Measurements from ENCODE around the gene ABCB10.

DNA sequence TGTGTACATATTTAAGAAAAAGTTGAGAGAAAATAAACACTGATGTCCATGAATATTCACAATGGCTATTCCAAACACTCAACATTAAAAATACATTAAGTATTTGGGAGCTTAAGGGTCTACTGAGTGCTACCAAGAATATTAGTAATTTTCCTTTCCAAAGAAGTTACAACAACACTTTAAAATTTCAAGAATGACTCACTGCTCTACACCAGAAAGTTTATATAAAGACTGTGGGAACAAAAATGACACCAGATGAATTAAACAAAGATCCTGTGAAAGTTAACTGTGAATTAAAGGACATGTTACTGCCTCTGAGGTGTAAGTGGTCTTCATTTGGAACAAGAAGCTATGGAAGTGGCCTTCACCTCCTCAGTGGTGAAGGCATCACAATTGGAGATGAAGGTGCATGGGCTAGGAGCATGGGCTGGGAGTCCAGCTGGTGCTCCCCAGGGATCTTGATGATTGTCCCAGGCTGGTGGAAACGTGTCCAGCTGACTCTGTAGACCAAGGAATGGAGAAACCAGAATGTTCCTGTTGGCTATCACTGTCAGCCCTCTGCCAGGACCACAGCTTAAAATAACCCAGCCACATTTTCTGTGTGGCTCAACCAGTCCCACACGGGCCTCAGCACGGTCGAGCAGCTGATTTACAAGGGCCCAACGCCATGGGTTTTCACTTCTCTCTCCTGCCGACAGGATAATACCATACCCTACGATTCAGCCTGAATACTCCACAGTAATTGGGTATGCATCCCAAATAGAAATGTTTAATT is 38.6 kb upstream of the ABCB10 start:
- TF ChIP-seq, protein P1, sequence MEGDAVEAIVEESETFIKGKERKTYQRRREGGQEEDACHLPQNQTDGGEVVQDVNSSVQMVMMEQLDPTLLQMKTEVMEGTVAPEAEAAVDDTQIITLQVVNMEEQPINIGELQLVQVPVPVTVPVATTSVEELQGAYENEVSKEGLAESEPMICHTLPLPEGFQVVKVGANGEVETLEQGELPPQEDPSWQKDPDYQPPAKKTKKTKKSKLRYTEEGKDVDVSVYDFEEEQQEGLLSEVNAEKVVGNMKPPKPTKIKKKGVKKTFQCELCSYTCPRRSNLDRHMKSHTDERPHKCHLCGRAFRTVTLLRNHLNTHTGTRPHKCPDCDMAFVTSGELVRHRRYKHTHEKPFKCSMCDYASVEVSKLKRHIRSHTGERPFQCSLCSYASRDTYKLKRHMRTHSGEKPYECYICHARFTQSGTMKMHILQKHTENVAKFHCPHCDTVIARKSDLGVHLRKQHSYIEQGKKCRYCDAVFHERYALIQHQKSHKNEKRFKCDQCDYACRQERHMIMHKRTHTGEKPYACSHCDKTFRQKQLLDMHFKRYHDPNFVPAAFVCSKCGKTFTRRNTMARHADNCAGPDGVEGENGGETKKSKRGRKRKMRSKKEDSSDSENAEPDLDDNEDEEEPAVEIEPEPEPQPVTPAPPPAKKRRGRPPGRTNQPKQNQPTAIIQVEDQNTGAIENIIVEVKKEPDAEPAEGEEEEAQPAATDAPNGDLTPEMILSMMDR (conservative IDR thresholded peaks at IDR 0.05; ENCODE audit: low read length): no peak
- no peak for TF ChIP-seq EZH2phosphoT487 (IDR thresholded peaks at IDR 0.05; ENCODE audit: borderline replicate concordance, low read depth, low read length)

Data from OCI-LY7 (cell line).